OCI-LY7 (cell line): ENCODE data around the gene SULT1C2. TPM values are rescaled to one million over a fixed set of nuclear protein-coding genes. Genes with fewer than 3 reads are reported as not detected.

Experiments used
- BruUV-seq: library from RNA; stranded (reverse); fragments of 400-500 nt; replicated peaks from 2 replicates; lab custom pipeline; 2021; lab: Mats Ljungman, UMichigan
- CTCF ChIA-PET: fragments of 300-600 bp; sonication (Branson Sonifier 250); formaldehyde crosslinking; loops from one replicate; lab custom pipeline; 2022; ENCODE audit warnings: antibody characterized with exemption; ENCODE audit not compliant: unreplicated experiment; lab: Charles Lee
- POLR2A ChIA-PET: fragments of 300-600 bp; sonication (Branson Sonifier 250); formaldehyde crosslinking; loops from one replicate; lab custom pipeline; 2022; ENCODE audit warnings: antibody characterized with exemption; lab: Charles Lee
- DNase-seq: peaks from one replicate; pipeline ENCODE4 v3.0.0-alpha.2; 2015; ENCODE audit warnings: low spot score
- H2AFZ ChIP-seq: fragments of 200-600 bp; sonication (generic), shearing (Covaris generic); 2 replicates; pipeline ENCODE4 v1.6.1; 2014; ENCODE audit warnings: mild to moderate bottlenecking, antibody characterized with exemption, low read length, moderate library complexity
- H3K27ac ChIP-seq: fragments of 200-600 bp; sonication (generic); 2 replicates; pipeline ENCODE4 v1.5.1; 2014; ENCODE audit warnings: mixed run types, low read depth, mild to moderate bottlenecking, moderate library complexity, low read length, inconsistent platforms; ENCODE audit not compliant: poor library complexity, severe bottlenecking
- H3K36me3 ChIP-seq: fragments of 200-600 bp; sonication (generic); 2 replicates; pipeline ENCODE4 v1.6.1; 2014; ENCODE audit warnings: mild to moderate bottlenecking, antibody characterized with exemption, low read length, moderate library complexity, mixed read lengths; ENCODE audit not compliant: insufficient read depth
- H3K4me1 ChIP-seq: fragments of 200-600 bp; sonication (generic); 2 replicates; pipeline ENCODE4 v1.5.1; 2014; ENCODE audit warnings: mild to moderate bottlenecking, low read length; ENCODE audit not compliant: insufficient read depth, poor library complexity, severe bottlenecking
- H3K4me2 ChIP-seq: fragments of 200-600 bp; sonication (generic); 2 replicates; pipeline ENCODE4 v1.6.1; 2014; ENCODE audit warnings: mild to moderate bottlenecking, low read length
- H3K4me3 ChIP-seq: fragments of 200-600 bp; sonication (generic); 2 replicates; pipeline ENCODE4 v1.5.1; 2014; ENCODE audit warnings: mild to moderate bottlenecking, low read depth, low read length; ENCODE audit not compliant: poor library complexity, severe bottlenecking
- H3K79me2 ChIP-seq: fragments of 200-600 bp; sonication (generic); 2 replicates; pipeline ENCODE4 v1.6.1; 2016; ENCODE audit warnings: low read depth, mild to moderate bottlenecking, low read length, moderate library complexity, mixed read lengths; ENCODE audit not compliant: insufficient read depth
- H3K9me2 ChIP-seq: fragments of 200-600 bp; sonication (generic); 2 replicates; pipeline ENCODE4 v1.6.1; 2016; ENCODE audit warnings: mild to moderate bottlenecking, low read length, mixed read lengths; ENCODE audit not compliant: insufficient read depth
- H3K9me3 ChIP-seq: fragments of 200-600 bp; sonication (generic); 2 replicates; pipeline ENCODE4 v1.6.1; 2014; ENCODE audit warnings: mild to moderate bottlenecking, mixed run types, low read length, mixed read lengths
- H4K20me1 ChIP-seq: fragments of 200-600 bp; sonication (generic); 2 replicates; pipeline ENCODE4 v1.6.1; 2014; ENCODE audit warnings: mild to moderate bottlenecking, antibody characterized with exemption, low read length, moderate library complexity, mixed read lengths; ENCODE audit not compliant: insufficient read depth
- EZH2phosphoT487 ChIP-seq: fragments of 200-600 bp; sonication (generic); IDR thresholded peaks from 2 replicates; pipeline ENCODE4 v1.6.1; 2018; ENCODE audit warnings: low read depth, borderline replicate concordance, mild to moderate bottlenecking, mixed run types, antibody characterized with exemption, low read length, moderate library complexity, mixed read lengths
- intact Hi-C: fragments of 100-400 bp; cut with micrococcal nuclease; formaldehyde crosslinking; loops from one replicate; pipeline ENCODE4 v1.10.0; 2022; ENCODE audit not compliant: unreplicated experiment
- total RNA-seq, 2 experiments: library from RNA; depleted of rRNA in 1 of 2; stranded (reverse); fragments of >200 nt in 1 of 2; shearing (Covaris generic) in 1 of 2; gene quantifications; 2 replicates each; pipeline ENCODE4 v1.2.3, GENCODE V29; 2014 to 2022
- TF ChIP-seq, protein P1 (sequence below): fragments of 200-600 bp; sonication (generic); conservative IDR thresholded peaks from 2 replicates; pipeline ENCODE4 v1.5.1; 2014; ENCODE audit warnings: mild to moderate bottlenecking, antibody characterized with exemption, low read length, moderate library complexity, mixed read lengths

SULT1C2 gene
- total RNA-seq, 2 experiments from 2014 or later: not detected

DNA sequence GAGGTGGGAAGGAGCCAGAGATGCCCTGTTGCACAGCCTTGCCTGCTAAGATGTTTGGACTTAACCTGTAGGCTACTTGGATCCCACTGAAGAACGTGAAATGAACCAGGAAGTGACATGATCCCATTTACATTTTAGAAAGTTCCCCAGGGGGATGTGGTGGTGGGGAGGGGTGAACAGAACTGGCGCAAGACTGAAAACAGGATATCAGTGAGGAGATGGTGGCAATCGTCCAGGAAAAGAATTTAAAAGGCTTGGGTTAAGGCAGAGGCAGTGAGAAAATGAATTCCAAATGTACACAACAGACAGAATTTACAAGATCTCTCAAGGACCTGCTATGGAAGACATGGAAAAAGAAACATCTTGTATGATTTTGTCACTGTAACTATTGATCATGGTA, 42.3 kb downstream of the SULT1C2 start:
- ChIA-PET CTCF (no interaction called here), POLR2A (no interaction called here)
- H3K36me3 ChIP-seq: no peaks in the 10 kb centered on the region
- TF ChIP-seq EZH2phosphoT487: no peak
- TF ChIP-seq, protein P1, sequence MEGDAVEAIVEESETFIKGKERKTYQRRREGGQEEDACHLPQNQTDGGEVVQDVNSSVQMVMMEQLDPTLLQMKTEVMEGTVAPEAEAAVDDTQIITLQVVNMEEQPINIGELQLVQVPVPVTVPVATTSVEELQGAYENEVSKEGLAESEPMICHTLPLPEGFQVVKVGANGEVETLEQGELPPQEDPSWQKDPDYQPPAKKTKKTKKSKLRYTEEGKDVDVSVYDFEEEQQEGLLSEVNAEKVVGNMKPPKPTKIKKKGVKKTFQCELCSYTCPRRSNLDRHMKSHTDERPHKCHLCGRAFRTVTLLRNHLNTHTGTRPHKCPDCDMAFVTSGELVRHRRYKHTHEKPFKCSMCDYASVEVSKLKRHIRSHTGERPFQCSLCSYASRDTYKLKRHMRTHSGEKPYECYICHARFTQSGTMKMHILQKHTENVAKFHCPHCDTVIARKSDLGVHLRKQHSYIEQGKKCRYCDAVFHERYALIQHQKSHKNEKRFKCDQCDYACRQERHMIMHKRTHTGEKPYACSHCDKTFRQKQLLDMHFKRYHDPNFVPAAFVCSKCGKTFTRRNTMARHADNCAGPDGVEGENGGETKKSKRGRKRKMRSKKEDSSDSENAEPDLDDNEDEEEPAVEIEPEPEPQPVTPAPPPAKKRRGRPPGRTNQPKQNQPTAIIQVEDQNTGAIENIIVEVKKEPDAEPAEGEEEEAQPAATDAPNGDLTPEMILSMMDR: no peak
- no TSS peak for BruUV-seq
- H4K20me1 ChIP-seq: no peaks in the 10 kb centered on the region
- H3K9me2 ChIP-seq: no peaks in the 10 kb centered on the region
- DNase-seq: no peak
- H3K79me2 ChIP-seq: no peaks in the 10 kb centered on the region
- no peak overlapping the region for H2AFZ ChIP-seq
- no peaks in the 10 kb centered on the region for H3K4me1 ChIP-seq
- no peak overlapping the region for H3K27ac ChIP-seq
- H3K9me3 ChIP-seq: no peaks in the 10 kb centered on the region
- no peak overlapping the region for H3K4me2 ChIP-seq
- H3K4me3 ChIP-seq: no peak overlapping the region
- intact Hi-C loops: no loop called here

DNA sequence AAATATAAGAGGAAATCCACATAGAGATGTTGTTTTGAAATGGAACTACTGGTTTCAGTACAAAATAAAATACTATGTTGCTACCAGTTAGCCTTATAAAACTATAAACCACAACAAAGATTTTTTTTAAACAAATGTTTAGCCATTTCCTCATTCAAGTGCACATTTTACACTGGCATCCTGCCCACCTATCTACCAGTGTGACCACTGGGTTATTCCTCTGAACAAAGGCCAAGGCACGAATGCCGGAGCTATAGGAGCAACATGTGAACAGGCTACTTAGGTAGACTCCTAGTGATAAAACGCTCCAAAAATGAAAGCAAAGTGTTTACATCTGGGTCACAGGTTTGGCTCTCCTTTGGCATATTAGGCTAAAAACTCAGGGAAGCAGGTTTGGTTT, 57.3 kb downstream of the SULT1C2 start:
- BruUV-seq: no TSS peak
- no peaks in the 10 kb centered on the region for H3K9me2 ChIP-seq
- H4K20me1 ChIP-seq: no peaks in the 10 kb centered on the region
- no peak for DNase-seq
- POLR2A ChIA-PET: no interaction called here
- H3K79me2 ChIP-seq: no peaks in the 10 kb centered on the region
- H3K4me2 ChIP-seq: no peak overlapping the region
- H3K9me3 ChIP-seq: no peaks in the 10 kb centered on the region
- intact Hi-C loops: no loop called here
- TF ChIP-seq, protein P1: no peak
- TF ChIP-seq EZH2phosphoT487: no peak
- no peak overlapping the region for H3K4me3 ChIP-seq
- no peak overlapping the region for H2AFZ ChIP-seq
- CTCF ChIA-PET: no interaction called here
- no peak overlapping the region for H3K27ac ChIP-seq
- no peaks in the 10 kb centered on the region for H3K4me1 ChIP-seq
- no peaks in the 10 kb centered on the region for H3K36me3 ChIP-seq

DNA sequence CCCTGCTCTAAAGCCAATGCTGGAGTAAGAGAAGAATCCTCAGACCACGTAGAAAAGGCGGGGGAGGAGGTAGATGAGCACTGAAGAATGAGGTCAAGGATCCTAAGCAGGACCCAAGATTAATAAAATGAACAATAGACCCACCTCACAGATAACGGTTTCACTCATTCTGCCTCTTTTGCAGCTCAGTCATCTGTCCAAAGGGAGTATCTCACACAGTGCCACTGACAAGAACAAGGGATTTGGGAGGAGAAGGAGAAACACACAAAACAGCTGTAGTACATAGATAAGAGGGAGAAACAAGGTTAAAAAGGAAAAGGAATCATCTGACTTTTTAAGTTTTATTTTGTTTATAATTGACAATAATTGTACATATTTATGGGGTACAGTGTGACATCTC, 58.1 kb downstream of the SULT1C2 start:
- H4K20me1 ChIP-seq: no peaks in the 10 kb centered on the region
- POLR2A ChIA-PET: no interaction called here
- H2AFZ ChIP-seq: no peak overlapping the region
- TF ChIP-seq, protein P1: no peak
- TF ChIP-seq EZH2phosphoT487: no peak
- no peak overlapping the region for H3K4me2 ChIP-seq
- no peak overlapping the region for H3K27ac ChIP-seq
- H3K4me3 ChIP-seq: no peak overlapping the region
- intact Hi-C loops: no loop called here
- CTCF ChIA-PET: no interaction called here
- H3K4me1 ChIP-seq: no peaks in the 10 kb centered on the region
- DNase-seq: no peak
- no TSS peak for BruUV-seq
- H3K36me3 ChIP-seq: no peaks in the 10 kb centered on the region
- H3K9me2 ChIP-seq: no peaks in the 10 kb centered on the region
- no peaks in the 10 kb centered on the region for H3K79me2 ChIP-seq
- H3K9me3 ChIP-seq: no peaks in the 10 kb centered on the region
